GM19397 (cell line): ENCODE results near the gene ATP5F1A.

Source experiments
- ATAC-seq: cut with Tn5 transposase; IDR thresholded peaks from one replicate; pipeline ENCODE4 v1.9.1; 2021; ENCODE audit warnings: mild to moderate bottlenecking, moderate library complexity; ENCODE audit not compliant: unreplicated experiment

ATP5F1A gene

DNA sequence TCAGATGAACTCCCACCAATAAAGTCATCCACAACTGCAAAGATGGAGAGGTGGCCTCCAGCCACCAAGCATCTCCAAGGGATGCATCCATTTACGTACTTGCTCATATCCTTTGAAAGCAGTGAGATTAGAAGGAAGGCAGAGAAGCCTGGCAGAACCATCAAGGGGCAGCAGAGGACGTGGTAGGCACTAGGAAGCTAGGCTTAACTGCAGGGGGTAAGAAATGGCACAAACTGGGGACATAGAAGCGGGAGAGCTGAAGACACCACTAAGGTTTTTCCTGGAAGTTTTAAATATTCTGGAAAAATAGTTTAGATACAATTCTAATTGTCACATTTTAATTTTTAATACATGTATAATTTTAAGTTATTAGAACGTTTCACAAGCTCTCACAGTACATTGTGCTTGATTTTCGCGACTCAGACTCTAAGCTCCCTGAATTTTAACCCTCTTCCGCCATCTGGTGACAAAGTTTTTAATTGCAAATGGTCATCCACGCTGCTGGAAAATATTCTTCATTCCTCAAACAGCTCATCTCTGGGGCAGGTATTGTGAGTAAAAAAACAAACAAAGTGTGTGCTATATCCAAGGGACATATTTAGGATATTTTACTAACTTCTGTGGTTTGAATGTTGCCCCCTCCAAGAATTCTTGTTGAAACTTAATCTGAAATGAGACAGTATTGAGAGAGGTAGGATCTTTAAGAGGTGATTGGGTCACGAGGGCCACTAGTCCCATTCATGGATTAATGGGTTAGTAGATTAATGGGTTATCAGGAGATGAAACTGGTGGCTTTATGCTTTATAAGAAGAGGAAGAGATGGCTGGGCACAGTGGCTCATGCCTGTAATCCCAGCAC lies 24.4 kb downstream of the ATP5F1A start:
- no peak for ATAC-seq

- no peak for ATAC-seq
Observed at GRCh38 chr18:46072959-46073358, 25.1 kb downstream of the ATP5F1A start.

GRCh38 chr18:46072376-46072867 lies 25.7 kb downstream of the ATP5F1A start:
- ATAC-seq = no peak

GRCh38 chr18:46071653-46072375 lies 26.3 kb downstream of the ATP5F1A start, which contains the start of gene PSTPIP2:
TSS of gene PSTPIP2 (minus strand) at chr18:46072260. CDS start at chr18:46072188, 72 bp downstream.
- peak; percentile 62 for ATAC-seq

GRCh38 chr18:46070815-46071652 lies 27.1 kb downstream of the ATP5F1A start:
- ATAC-seq = peak; percentile 8

DNA sequence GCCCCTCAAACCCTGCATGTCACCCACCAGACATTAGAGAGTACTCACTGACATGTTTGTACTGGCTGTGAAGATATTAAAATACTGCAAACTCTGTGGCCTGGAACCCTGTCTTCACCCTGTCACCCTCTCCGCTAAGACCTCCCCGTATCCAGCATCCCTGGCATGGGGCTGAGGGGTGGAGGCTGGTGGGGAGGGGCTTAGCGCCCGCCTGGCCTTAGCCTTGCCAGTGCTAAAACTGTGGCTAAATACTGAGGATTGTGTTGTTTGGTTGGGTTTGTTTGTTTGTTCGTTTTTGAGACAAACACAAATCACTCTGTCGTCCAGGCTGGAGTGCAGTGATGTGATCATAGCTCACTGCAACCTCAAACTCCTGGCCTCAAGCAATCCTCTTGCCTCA lies 27.9 kb downstream of the ATP5F1A start:
- ATAC-seq = no peak

GRCh38 chr18:46069524-46069923 lies 28.6 kb downstream of the ATP5F1A start:
- no peak for ATAC-seq

GRCh38 chr18:46068763-46069162 lies 29.3 kb downstream of the ATP5F1A start:
- no peak for ATAC-seq

- no peak for ATAC-seq
Observed at GRCh38 chr18:46067438-46068007, 30.6 kb downstream of the ATP5F1A start.

GRCh38 chr18:46062781-46063180 lies 35.3 kb downstream of the ATP5F1A start:
- ATAC-seq = no peak

GRCh38 chr18:46061796-46062195 lies 36.3 kb downstream of the ATP5F1A start:
- ATAC-seq = no peak

DNA sequence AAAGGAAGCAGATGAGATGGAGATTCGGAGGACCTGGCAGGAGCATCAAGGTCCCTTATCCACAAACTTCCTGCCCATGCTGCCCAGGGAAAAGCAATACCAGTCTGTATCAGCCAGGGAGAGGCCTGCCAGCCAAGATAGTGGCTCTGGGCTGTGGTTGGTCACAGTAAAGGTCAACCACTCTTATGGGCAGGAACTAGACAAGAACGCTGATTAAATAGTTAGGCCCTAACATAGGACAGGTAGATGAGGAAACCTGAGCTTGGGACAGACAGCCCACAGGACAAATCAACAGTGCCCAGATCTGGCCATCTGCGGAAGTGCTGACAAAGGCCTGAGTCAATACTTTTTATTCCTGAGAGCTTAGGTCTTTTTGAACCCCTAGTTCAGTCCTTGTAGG lies 36.7 kb downstream of the ATP5F1A start:
- no peak for ATAC-seq

GRCh38 chr18:46060359-46060841 lies 37.7 kb downstream of the ATP5F1A start:
- ATAC-seq = no peak

DNA sequence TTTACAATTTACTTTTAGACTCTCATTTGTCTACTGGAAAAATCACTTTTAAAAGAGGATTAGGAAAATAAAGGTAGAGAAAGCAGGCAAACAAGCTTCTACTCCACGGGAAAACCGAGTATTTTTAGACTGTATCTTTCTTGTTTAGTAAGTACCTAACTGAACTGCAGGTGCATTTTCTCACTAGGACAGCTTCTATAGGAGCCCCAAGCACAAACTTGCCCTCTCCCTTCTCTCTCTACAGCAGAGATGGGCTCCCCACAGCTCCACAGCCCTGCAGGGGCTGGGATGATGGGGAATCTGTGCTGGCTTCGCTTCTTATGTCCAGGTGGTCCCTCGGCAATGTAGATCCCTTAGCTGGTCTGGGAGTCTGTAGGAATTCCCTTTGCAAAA lies 42.3 kb downstream of the ATP5F1A start:
- ATAC-seq = no peak

GRCh38 chr18:46054956-46055837 lies 42.9 kb downstream of the ATP5F1A start:
- ATAC-seq = no peak

DNA sequence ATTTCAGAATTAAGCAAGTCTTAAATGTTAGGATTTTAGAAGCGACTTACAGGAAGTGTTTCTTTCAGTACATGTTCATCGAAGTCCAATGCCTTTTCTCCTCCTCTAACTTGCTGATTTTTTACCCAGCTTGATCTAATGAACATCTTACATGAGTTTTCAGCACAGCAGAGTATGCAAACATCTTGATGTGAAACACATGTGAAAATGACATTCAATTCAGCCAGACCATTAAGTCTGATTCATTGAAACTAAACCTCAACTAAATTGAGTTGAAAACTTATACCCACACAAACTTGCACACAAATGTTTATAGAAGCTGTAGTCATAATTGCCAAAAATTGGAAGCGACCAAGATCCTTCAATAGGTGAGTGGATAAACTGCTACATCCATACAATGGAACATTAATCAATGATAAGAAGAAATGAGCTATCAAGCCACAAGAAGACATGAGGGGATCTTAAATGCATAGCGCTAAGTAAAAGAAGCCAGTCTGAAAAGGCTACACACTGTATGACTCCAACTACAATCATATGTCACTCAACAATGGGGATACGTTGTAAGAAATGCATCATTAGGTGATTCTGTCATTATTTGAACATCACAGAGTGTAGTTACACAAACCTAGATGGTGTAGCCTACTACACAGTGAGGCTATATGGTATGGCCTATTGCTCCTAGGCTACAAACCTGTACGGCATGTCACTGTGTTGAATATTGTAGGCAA lies 44.6 kb downstream of the ATP5F1A start:
- no peak for ATAC-seq

GRCh38 chr18:46051731-46052461 lies 46.2 kb downstream of the ATP5F1A start:
- ATAC-seq = no peak

GRCh38 chr18:46050268-46050667 lies 47.8 kb downstream of the ATP5F1A start:
- ATAC-seq = no peak
